ENCODE measurements around the gene EBF3. TPM values are rescaled to one million over a fixed set of nuclear protein-coding genes. Genes with fewer than 3 reads are reported as not detected.

The EBF3 gene
- total RNA-seq, 1 donor = 14.7 TPM

- no peak overlapping the region for H3K4me3 ChIP-seq (ENCODE audit: low read depth, low read length)
- TF ChIP-seq CTCF (IDR thresholded peaks at IDR 0.05; ENCODE audit: insufficient read depth, low read length) = no peak
- no peak for DNase-seq (ENCODE audit: low read depth)
These were observed 14.9 kb upstream of the EBF3 start for GRCh38 chr10:129978980-129979379.

- H3K4me3 ChIP-seq (ENCODE audit: low read depth, low read length) = no peak overlapping the region
- no peak for TF ChIP-seq CTCF (IDR thresholded peaks at IDR 0.05; ENCODE audit: insufficient read depth, low read length)
- DNase-seq (ENCODE audit: low read depth) = no peak
These were observed 14.2 kb upstream of the EBF3 start for GRCh38 chr10:129978322-129978721.

- TF ChIP-seq CTCF (IDR thresholded peaks at IDR 0.05; ENCODE audit: insufficient read depth, low read length) = no peak
- no peak overlapping the region for H3K4me3 ChIP-seq (ENCODE audit: low read depth, low read length)
- DNase-seq (ENCODE audit: low read depth) = no peak
These were observed 13.7 kb upstream of the EBF3 start for GRCh38 chr10:129977794-129978193.

GRCh38 chr10:129973674-129974059, 9.6 kb upstream of the EBF3 start:
- no peak for DNase-seq (ENCODE audit: low read depth)
- no peak for TF ChIP-seq CTCF (IDR thresholded peaks at IDR 0.05; ENCODE audit: insufficient read depth, low read length)
- no peak overlapping the region for H3K4me3 ChIP-seq (ENCODE audit: low read depth, low read length)

GRCh38 chr10:129972966-129973673, 9.0 kb upstream of the EBF3 start:
- no peak overlapping the region for H3K4me3 ChIP-seq (ENCODE audit: low read depth, low read length)
- no peak for DNase-seq (ENCODE audit: low read depth)
- no peak for TF ChIP-seq CTCF (IDR thresholded peaks at IDR 0.05; ENCODE audit: insufficient read depth, low read length)

GRCh38 chr10:129972145-129972965, 8.3 kb upstream of the EBF3 start:
- peak; percentile 35 for DNase-seq (ENCODE audit: low read depth)
- peak overlapping the region; percentile 6 for H3K4me3 ChIP-seq (ENCODE audit: low read depth, low read length)
- no peak for TF ChIP-seq CTCF (IDR thresholded peaks at IDR 0.05; ENCODE audit: insufficient read depth, low read length)

Measured in fibroblast of the aortic adventitia (primary cell).